Brain microvascular endothelial cell (primary cell): Measurements from ENCODE around the gene TMEM144.
"Not testable (repeated sequence)": the region's sequence is repeated elsewhere in the genome, so short reads cannot be mapped to it uniquely, and the experiment has no call there.

ENCODE experiments used
- DNase-seq: peaks from one replicate; pipeline ENCODE4 v3.0.0-alpha.2; 2020
- H3K27ac ChIP-seq: fragments of 250-450 bp; sonication (Bioruptor Pico); 2 replicates; pipeline ENCODE4 v1.5.1; 2020; ENCODE audit warnings: mild to moderate bottlenecking, moderate library complexity
- H3K27me3 ChIP-seq: fragments of 250-450 bp; sonication (Bioruptor Pico); replicated peaks from 2 replicates; pipeline ENCODE4 v1.5.1; 2020; ENCODE audit warnings: mild to moderate bottlenecking
- H3K36me3 ChIP-seq: fragments of 250-450 bp; sonication (Bioruptor Pico); replicated peaks from 2 replicates; pipeline ENCODE4 v1.5.1; 2020; ENCODE audit warnings: mild to moderate bottlenecking
- H3K4me3 ChIP-seq: 2 replicates; pipeline ENCODE4 v1.5.1; 2011; ENCODE audit warnings: low read depth, mild to moderate bottlenecking, control low read depth, low read length, moderate library complexity
- in situ Hi-C: cut with HindIII; loops from 2 replicates; pipeline ENCODE4 v1.10.0; 2017; ENCODE audit warnings: low sequenced_read_pairs, low pct_ligation_motif_present
- TF ChIP-seq, protein P1 (sequence below): IDR thresholded peaks from 2 replicates; pipeline ENCODE4 v1.5.1; 2011; ENCODE audit warnings: low read depth, mild to moderate bottlenecking, moderate library complexity, low read length, control low read depth, inconsistent platforms; ENCODE audit errors: missing control alignments

The TMEM144 gene

DNA sequence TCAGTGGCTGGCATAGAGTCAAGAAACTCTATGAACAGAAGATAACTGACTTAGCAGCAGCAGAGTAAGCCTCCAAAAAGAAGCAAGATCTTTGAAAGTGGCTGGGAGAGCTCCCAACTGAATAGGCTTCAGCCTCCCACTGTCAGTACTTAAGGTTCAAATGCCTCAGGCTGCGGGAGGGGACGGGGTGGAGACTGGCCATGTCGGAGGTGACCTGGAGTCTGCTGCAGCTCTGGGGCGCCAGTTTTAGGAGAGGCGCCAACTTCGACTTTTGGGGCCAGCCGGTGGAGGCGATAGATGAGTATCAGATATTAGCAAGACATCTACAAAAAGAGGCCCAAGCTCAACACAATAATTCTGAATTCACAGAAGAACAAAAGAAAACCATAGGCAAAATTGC is 67.3 kb downstream of the TMEM144 start:
- Histone ChIP-seq H3K27ac (no peak overlapping the region), H3K27me3 (no peaks in the 10 kb centered on the region), H3K36me3 (no peaks in the 10 kb centered on the region), H3K4me3 (no peak overlapping the region)
- TF ChIP-seq, protein P1, sequence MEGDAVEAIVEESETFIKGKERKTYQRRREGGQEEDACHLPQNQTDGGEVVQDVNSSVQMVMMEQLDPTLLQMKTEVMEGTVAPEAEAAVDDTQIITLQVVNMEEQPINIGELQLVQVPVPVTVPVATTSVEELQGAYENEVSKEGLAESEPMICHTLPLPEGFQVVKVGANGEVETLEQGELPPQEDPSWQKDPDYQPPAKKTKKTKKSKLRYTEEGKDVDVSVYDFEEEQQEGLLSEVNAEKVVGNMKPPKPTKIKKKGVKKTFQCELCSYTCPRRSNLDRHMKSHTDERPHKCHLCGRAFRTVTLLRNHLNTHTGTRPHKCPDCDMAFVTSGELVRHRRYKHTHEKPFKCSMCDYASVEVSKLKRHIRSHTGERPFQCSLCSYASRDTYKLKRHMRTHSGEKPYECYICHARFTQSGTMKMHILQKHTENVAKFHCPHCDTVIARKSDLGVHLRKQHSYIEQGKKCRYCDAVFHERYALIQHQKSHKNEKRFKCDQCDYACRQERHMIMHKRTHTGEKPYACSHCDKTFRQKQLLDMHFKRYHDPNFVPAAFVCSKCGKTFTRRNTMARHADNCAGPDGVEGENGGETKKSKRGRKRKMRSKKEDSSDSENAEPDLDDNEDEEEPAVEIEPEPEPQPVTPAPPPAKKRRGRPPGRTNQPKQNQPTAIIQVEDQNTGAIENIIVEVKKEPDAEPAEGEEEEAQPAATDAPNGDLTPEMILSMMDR, result no peak
- in situ Hi-C loops, result no loop called here
- no peak for DNase-seq

DNA sequence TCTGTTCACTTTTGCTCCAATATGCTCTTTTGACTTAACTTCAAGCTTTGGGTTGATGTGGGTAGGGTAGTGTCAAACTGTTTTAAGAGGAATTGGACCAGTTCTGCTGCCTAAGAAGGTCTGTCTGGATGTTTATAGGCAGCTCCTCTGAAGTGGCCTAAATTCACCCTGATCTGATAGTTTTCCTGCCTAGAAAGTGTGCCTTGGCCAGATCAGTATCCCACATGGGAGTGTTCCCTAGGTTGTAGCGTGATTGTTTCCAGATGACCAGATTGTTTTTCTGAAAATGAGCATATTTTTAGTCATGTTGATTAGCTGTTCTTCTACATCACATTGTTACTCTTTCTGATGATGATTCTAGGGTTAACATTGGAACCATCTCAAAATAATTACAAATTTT is 68.8 kb downstream of the TMEM144 start:
- not testable (repeated sequence) for H3K27ac ChIP-seq, DNase-seq

DNA sequence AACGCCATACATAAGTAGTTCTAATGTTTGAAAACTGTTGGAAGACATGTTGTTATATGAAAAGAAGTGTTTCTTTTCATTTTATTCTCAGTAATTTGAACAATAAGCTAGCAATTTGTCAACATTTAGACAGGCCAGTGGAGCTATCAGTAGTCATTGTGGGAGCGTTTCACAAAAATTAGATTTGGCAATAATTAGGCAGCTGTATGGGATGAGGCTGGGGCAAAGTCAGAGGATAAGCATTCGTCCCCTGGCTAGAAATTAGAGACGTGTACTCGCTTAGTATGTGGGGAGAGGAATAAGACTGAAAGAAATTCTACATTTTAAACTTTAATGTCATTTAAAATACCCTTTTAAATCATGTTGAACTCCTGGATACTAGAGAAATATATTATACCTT is 70.6 kb downstream of the TMEM144 start:
- in situ Hi-C loops, result no loop called here
- Histone ChIP-seq H3K36me3 (no peaks in the 10 kb centered on the region), H3K27ac (no peak overlapping the region), H3K27me3 (no peaks in the 10 kb centered on the region), H3K4me3 (no peak overlapping the region)
- no peak for DNase-seq
- TF ChIP-seq, protein P1, result no peak

More for the DNA sequence above, 68.8 kb downstream of the TMEM144 start:
- H3K4me3 ChIP-seq, in situ Hi-C loops, H3K36me3 ChIP-seq, H3K27me3 ChIP-seq: not testable (repeated sequence)

DNA sequence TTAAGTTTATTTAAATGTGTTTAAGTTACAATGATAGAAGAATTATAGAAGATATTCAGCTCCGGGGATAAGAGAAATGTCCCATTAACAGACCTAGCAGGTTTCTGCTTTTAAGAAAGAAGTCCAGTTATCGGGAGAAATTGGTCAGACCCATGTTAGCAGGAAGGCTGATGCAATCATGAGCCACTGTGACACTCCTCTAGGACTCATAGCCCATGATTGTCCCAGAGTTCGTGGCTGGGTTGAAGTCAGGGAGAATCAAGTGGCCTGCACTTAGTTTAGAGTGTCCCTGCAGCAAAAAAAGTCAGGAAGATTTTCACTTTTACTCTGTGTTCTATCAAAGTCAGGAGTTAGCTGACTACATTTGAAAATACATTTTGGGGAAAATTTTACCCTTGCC is 72.0 kb downstream of the TMEM144 start:
- no peaks in the 10 kb centered on the region for H3K27me3 ChIP-seq

DNA sequence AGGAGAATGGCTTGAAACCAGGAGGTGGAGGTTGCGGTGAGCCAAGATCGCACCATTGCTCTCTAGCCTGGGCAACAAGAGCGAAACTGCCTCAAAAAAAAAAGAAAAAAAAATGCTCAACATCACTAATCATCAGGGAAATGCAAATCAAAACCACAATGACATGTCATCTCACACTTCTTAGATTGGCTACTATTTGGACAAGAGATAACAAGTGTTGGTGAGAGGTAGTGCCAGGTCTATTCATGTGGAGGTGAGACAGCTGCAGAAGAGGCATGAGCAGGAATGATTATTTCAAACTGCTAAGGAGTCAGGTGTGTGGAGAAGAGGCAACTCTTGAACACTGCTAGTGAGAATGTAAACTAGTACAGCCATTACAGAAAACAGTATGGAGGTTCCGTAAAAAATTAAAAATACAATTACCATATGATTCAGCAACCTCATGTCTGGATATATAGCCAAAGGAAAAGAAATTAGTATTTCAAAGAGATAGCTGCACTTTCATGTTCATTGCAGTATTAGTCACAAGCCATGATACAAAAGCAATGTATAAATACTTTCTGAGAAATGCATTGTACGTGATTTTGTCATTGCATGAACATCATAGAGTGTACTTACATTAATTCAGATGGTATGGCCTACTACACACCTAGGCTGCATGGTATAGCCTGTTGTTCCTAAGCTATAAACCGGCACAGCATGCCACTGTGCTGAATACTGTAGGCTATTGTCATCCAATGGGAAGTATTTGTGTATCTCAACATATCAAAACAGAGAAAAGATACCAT is 75.3 kb downstream of the TMEM144 start:
- H3K27ac ChIP-seq, result no peak overlapping the region
- in situ Hi-C loops, result no loop called here
- no peak for DNase-seq
- TF ChIP-seq, protein P1, result no peak
- no peak overlapping the region for H3K4me3 ChIP-seq
- no peaks in the 10 kb centered on the region for H3K36me3 ChIP-seq
- no peaks in the 10 kb centered on the region for H3K27me3 ChIP-seq

More for the DNA sequence above, 72.0 kb downstream of the TMEM144 start:
- DNase-seq, result no peak
- no peak overlapping the region for H3K4me3 ChIP-seq
- TF ChIP-seq, protein P1, result no peak
- in situ Hi-C loops, result no loop called here
- no peaks in the 10 kb centered on the region for H3K36me3 ChIP-seq
- H3K27ac ChIP-seq, result no peak overlapping the region

DNA sequence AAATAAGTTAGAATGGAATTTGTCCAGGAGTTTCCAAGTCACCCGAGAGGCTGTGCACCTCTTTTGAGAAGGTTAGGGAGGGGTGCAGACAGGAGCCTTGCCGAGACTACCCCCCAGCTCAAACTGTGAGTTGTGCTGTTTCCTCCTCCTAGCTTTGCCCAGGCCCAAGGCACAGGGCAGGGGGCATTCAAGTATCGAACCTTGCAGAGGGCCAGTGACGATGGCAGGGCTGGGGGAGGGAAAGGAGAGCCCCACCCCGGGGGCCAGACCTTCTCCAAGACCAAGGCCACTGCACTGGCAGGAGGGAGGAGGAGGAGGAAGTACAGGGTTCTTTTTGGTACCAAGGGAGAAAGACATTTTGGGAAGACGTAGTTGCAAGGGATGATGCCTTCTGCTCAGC is 80.6 kb downstream of the TMEM144 start:
- no peak overlapping the region for H3K4me3 ChIP-seq
- no peaks in the 10 kb centered on the region for H3K27me3 ChIP-seq
- TF ChIP-seq, protein P1, result no peak
- no peaks in the 10 kb centered on the region for H3K36me3 ChIP-seq
- H3K27ac ChIP-seq, result no peak overlapping the region
- no peak for DNase-seq
- in situ Hi-C loops, result no loop called here
